Endothelial cell of umbilical vein (primary cell): ENCODE measurements around the gene CFAP68. TPM values are rescaled to one million over a fixed set of nuclear protein-coding genes. Genes with fewer than 3 reads are reported as not detected.

Experiments
- BruUV-seq: library from RNA; stranded (reverse); fragments of 400-500 nt; replicated peaks from 2 replicates; lab custom pipeline; 2021; lab: Mats Ljungman, UMichigan
- CTCF ChIA-PET: fragments of 300-600, 350-600 bp; sonication (Branson Sonifier 250); formaldehyde crosslinking; loops from one replicate; lab custom pipeline; 2021; ENCODE audit warnings: antibody characterized with exemption, inconsistent platforms; lab: Charles Lee
- POLR2A ChIA-PET: fragments of 300-600, 350-600 bp; sonication (Branson Sonifier 250); formaldehyde crosslinking; loops from one replicate; lab custom pipeline; 2021; ENCODE audit warnings: antibody characterized with exemption, inconsistent platforms; lab: Charles Lee
- DNase-seq: peaks from one replicate; pipeline ENCODE4 v3.0.0-alpha.2; 2011; ENCODE audit warnings: low read depth, low spot score
- FAIRE-seq: peaks from 2 replicates; lab custom pipeline; 2011; peaks lifted over from hg19 to GRCh38; lab: Jason Lieb, UNC
- H2AFZ ChIP-seq: 2 replicates; pipeline ENCODE4 v1.6.0; 2012; ENCODE audit warnings: low read depth, low read length, control low read depth, inconsistent platforms
- H3K27ac ChIP-seq: 2 replicates; pipeline ENCODE4 v1.5.1; 2011; ENCODE audit warnings: low read depth, mild to moderate bottlenecking, control low read depth, low read length, moderate library complexity; ENCODE audit not compliant: insufficient read depth
- H3K27me3 ChIP-seq, 2 experiments: 2 replicates each; pipeline versions ENCODE4 v1.6.0 to v1.6.1; 2011; ENCODE audit warnings: low read length in 2 of 2, mixed read lengths in 1 of 2; ENCODE audit not compliant: control insufficient read depth in 2 of 2, insufficient read depth in 2 of 2
- H3K36me3 ChIP-seq, 2 experiments: 2 replicates in 1 of 2; 3 replicates in 1 of 2; pipeline ENCODE4 v1.5.1; 2011; ENCODE audit warnings: low read length in 2 of 2, mild to moderate bottlenecking in 1 of 2, moderate library complexity in 1 of 2; ENCODE audit not compliant: control insufficient read depth in 2 of 2, insufficient read depth in 2 of 2; ENCODE audit errors: extremely low read depth in 1 of 2
- H3K4me1 ChIP-seq: 3 replicates; pipeline ENCODE4 v1.5.1; 2011; ENCODE audit warnings: mild to moderate bottlenecking, low read length; ENCODE audit not compliant: control insufficient read depth, insufficient read depth; ENCODE audit errors: extremely low read depth
- H3K4me2 ChIP-seq: 2 replicates; pipeline ENCODE4 v1.6.1; 2011; ENCODE audit warnings: low read length, control low read depth, mixed read lengths; ENCODE audit not compliant: insufficient read depth
- H3K4me3 ChIP-seq, 3 experiments: fragments of 200-600 bp in 1 of 3; sonication (generic), shearing (Covaris generic) in 1 of 3; replicated peaks in 1 of 3; 2 replicates each; pipeline ENCODE4 v1.5.1; 2011 to 2016; ENCODE audit warnings: control low read depth in 3 of 3, low read length in 3 of 3, mild to moderate bottlenecking in 2 of 3, inconsistent platforms in 1 of 3, low read depth in 1 of 3, moderate library complexity in 1 of 3; ENCODE audit not compliant: insufficient read depth in 1 of 3
- H3K79me2 ChIP-seq: 2 replicates; pipeline ENCODE4 v1.6.0; 2012; ENCODE audit warnings: low read length, inconsistent platforms; ENCODE audit not compliant: control insufficient read depth, insufficient read depth
- H3K9ac ChIP-seq: replicated peaks from 2 replicates; pipeline ENCODE3; 2011; ENCODE audit warnings: low read length, control low read depth; ENCODE audit not compliant: insufficient read depth; ENCODE audit errors: extremely low read depth
- H3K9me1 ChIP-seq: replicated peaks from 3 replicates; pipeline ENCODE4 v1.6.0; 2011; ENCODE audit warnings: mild to moderate bottlenecking, low read length; ENCODE audit not compliant: control insufficient read depth, insufficient read depth; ENCODE audit errors: extremely low read depth
- H3K9me3 ChIP-seq: replicated peaks from 2 replicates; pipeline ENCODE4 v1.5.1; 2012; ENCODE audit warnings: low read length, inconsistent platforms; ENCODE audit not compliant: control insufficient read depth, insufficient read depth
- H4K20me1 ChIP-seq: replicated peaks from 2 replicates; pipeline ENCODE3; 2011; ENCODE audit warnings: mild to moderate bottlenecking, low read length; ENCODE audit not compliant: control insufficient read depth, insufficient read depth; ENCODE audit errors: extremely low read depth
- CTCF ChIP-seq, 2 donors: IDR thresholded peaks; 1 replicate in 1 of 2; 2 replicates in 1 of 2; pipeline ENCODE4 v1.5.1; 2011; ENCODE audit warnings: low read length in 2 of 2, mild to moderate bottlenecking in 2 of 2, moderate library complexity in 2 of 2, control low read depth in 1 of 2, inconsistent platforms in 1 of 2, low read depth in 1 of 2; ENCODE audit not compliant: insufficient read depth in 1 of 2; ENCODE audit errors: extremely low read depth in 1 of 2
- EZH2 ChIP-seq: IDR thresholded peaks from 2 replicates; pipeline ENCODE4 v1.6.1; 2012; ENCODE audit warnings: borderline replicate concordance, low read depth, mild to moderate bottlenecking, moderate library complexity, low read length, inconsistent platforms; ENCODE audit not compliant: severe bottlenecking
- FOS ChIP-seq: IDR thresholded peaks from 2 replicates; pipeline ENCODE4 v1.6.1; 2011; ENCODE audit warnings: mild to moderate bottlenecking, low read length, moderate library complexity, borderline replicate concordance; ENCODE audit not compliant: insufficient read depth
- GATA2 ChIP-seq: IDR thresholded peaks from 2 replicates; pipeline ENCODE4 v1.7.0; 2011; ENCODE audit warnings: low read depth, mild to moderate bottlenecking, moderate library complexity, mixed read lengths, low read length; ENCODE audit not compliant: insufficient read length, insufficient read depth
- JUN ChIP-seq: IDR thresholded peaks from 2 replicates; pipeline ENCODE4 v1.6.1; 2011; ENCODE audit warnings: borderline replicate concordance, low read depth; ENCODE audit not compliant: insufficient read length, insufficient read depth
- MYC ChIP-seq: IDR thresholded peaks from one replicate; pipeline ENCODE4 v1.6.1; 2011; ENCODE audit warnings: mild to moderate bottlenecking, low read depth, low read length
- POLR2A ChIP-seq: IDR thresholded peaks from 2 replicates; pipeline ENCODE4 v1.6.1; 2012; ENCODE audit warnings: low read depth, mild to moderate bottlenecking, control low read depth, low read length
- POLR2AphosphoS5 ChIP-seq: IDR thresholded peaks from 2 replicates; pipeline ENCODE4 v1.6.1; 2012; ENCODE audit warnings: low read depth, mild to moderate bottlenecking, control low read depth, low read length, moderate library complexity; ENCODE audit not compliant: insufficient read depth
- dilution Hi-C: fragments of 300-500 bp; cut with MboI; formaldehyde crosslinking; loops from one replicate; pipeline ENCODE4 v1.15.0; 2019; ENCODE audit warnings: low sequenced_read_pairs; ENCODE audit not compliant: extremely low pct_ligation_motif_present
- intact Hi-C: fragments of 100-400 bp; cut with micrococcal nuclease; formaldehyde crosslinking; loops from one replicate; pipeline ENCODE4 v1.10.0; 2022
- polyA plus RNA-seq, 4 experiments: library from polyadenylated mRNA; depleted of rRNA in 3 of 4; stranded (reverse) in 3 of 4; unstranded in 1 of 4; fragments of >200 nt; gene quantifications; 2 replicates each; pipeline versions ENCODE4 v1.2.1 to v1.2.3, GENCODE V29; 2011 to 2012; ENCODE audit warnings: missing spikeins in 1 of 4
- total RNA-seq: library from RNA; stranded (reverse); gene quantifications from 2 replicates; pipeline ENCODE4 v1.2.3, GENCODE V29; 2021
- TF ChIP-seq, protein P1 (sequence below): IDR thresholded peaks from 2 replicates; pipeline ENCODE4 v1.6.1; 2011; ENCODE audit not compliant: insufficient read depth, insufficient read length

Gene CFAP68
- total and polyA plus RNA-seq, 2 donors (not counting 3 experiments of a cell fraction or from before 2014, with no cell fraction given): 7.4 to 10.6 TPM

DNA sequence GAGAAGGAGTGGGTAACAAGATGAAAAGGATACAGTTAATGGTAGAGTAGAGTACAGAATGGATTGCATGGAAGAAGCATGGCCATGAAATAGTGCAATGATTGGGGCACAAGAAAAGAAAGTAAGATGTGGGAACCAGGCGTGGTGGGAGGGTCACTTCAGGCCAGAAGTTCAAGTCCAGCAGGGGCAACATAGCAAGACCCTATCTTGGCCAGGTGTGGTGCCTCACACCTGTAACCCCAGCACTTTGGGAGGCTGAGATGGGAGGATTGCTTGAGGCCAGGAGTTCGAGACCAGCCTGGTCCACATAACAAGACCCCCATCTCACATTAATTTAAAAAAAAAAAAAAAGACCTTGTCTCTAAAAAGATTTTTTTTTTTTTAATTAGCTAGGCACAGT, 38.0 kb downstream of the CFAP68 start:
- no peaks in the 10 kb centered on the region for H4K20me1 ChIP-seq
- TF ChIP-seq CTCF (IDR thresholded peaks at IDR 0.05; ENCODE audit: extremely low read depth in 1 of 2, insufficient read depth in 1 of 2, low read depth in 1 of 2, low read length in 2 of 2): no peak
- TF ChIP-seq EZH2: no peak
- TF ChIP-seq JUN: no peak
- TF ChIP-seq, protein P1, sequence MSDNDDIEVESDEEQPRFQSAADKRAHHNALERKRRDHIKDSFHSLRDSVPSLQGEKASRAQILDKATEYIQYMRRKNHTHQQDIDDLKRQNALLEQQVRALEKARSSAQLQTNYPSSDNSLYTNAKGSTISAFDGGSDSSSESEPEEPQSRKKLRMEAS: no peak
- TF ChIP-seq FOS: no peak
- no peak for TF ChIP-seq POLR2AphosphoS5
- TF ChIP-seq MYC: no peak
- TF ChIP-seq POLR2A: no peak
- no peak for TF ChIP-seq GATA2
- no peak overlapping the region for H3K4me2 ChIP-seq
- ChIA-PET POLR2A (no interaction called here), CTCF (interaction anchor here (1.2 kb wide), 1 partner anchor 9 kb away, joined by 4 read pairs; no protein-coding TSS in a partner anchor)
- DNase-seq (no peak), FAIRE-seq (no peak)
- no peaks in the 10 kb centered on the region for H3K9me1 ChIP-seq
- no peak overlapping the region for H2AFZ ChIP-seq
- H3K4me1 ChIP-seq: peaks cover 6% of the 10 kb centered on the region
- no peak overlapping the region for H3K9ac ChIP-seq
- intact Hi-C loops: no loop called here
- no peaks in the 10 kb centered on the region for H3K27me3 ChIP-seq
- no peak overlapping the region for H3K27ac ChIP-seq
- dilution Hi-C loops: no loop called here
- no peaks in the 10 kb centered on the region for H3K79me2 ChIP-seq
- no peak overlapping the region for H3K4me3 ChIP-seq
- no peaks in the 10 kb centered on the region for H3K36me3 ChIP-seq
- no peaks in the 10 kb centered on the region for H3K9me3 ChIP-seq
- BruUV-seq: no TSS peak
